HL-60 (cell line): ENCODE data around the gene BACE1-AS.

Experiments
- DNase-seq, 2 experiments: peaks; one replicate each; pipeline ENCODE4 v3.0.0-alpha.2; 2010 to 2020; ENCODE audit warnings: low read depth in 1 of 2, low spot score in 1 of 2
- H3K27ac ChIP-seq: fragments of 250-450 bp; sonication (Bioruptor Pico); replicated peaks from 2 replicates; pipeline ENCODE4 v1.5.1; 2020; ENCODE audit warnings: mild to moderate bottlenecking, moderate library complexity
- H3K27me3 ChIP-seq: fragments of 250-450 bp; sonication (Bioruptor Pico); 2 replicates; pipeline ENCODE4 v1.5.1; 2021; ENCODE audit warnings: mild to moderate bottlenecking, moderate library complexity; ENCODE audit not compliant: insufficient read depth, poor library complexity, severe bottlenecking
- H3K4me3 ChIP-seq: replicated peaks from 2 replicates; pipeline ENCODE4 v1.5.1; 2011; ENCODE audit warnings: mild to moderate bottlenecking, control low read depth, low read length; ENCODE audit not compliant: insufficient read depth
- GABPA ChIP-seq: IDR thresholded peaks from 2 replicates; pipeline ENCODE4 v1.6.1; 2012; ENCODE audit warnings: low read depth
- POLR2AphosphoS5 ChIP-seq: IDR thresholded peaks from 2 replicates; pipeline ENCODE4 v1.6.1; 2012; ENCODE audit warnings: low read depth
- SPI1 ChIP-seq: IDR thresholded peaks from 2 replicates; pipeline ENCODE4 v1.6.1; 2012; ENCODE audit warnings: low read depth, mild to moderate bottlenecking, borderline replicate concordance
- TF ChIP-seq, protein P1 (sequence below): IDR thresholded peaks from 2 replicates; pipeline ENCODE4 v1.6.1; 2012; ENCODE audit warnings: low read depth; ENCODE audit not compliant: insufficient replicate concordance
- TF ChIP-seq, protein P2 (sequence below): IDR thresholded peaks from one replicate; pipeline ENCODE4 v1.5.1; 2011; ENCODE audit warnings: low read length, control low read depth, inconsistent platforms; ENCODE audit not compliant: insufficient read depth

BACE1-AS gene

DNA sequence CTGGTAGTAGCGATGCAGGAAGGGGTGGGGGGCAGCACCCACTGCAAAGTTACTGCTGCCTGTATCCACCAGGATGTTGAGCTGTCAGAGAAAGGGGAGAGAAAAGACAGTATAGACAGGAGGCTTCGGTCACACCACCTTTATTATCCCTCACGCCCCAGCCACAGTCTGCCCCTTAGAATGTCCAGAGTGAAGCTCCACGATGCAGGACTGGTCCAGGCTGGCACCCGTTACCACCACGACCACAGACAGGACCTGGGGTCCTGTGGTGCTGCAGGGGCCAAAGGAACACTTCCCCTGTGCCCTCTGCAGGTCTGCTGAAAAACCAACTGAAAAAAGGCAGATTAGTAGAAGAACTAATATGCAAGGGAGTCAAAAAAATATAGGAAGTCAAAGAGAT lies 5.7 kb downstream of the BACE1-AS start:
- Histone ChIP-seq H3K4me3 (no peak overlapping the region), H3K27me3 (no peaks in the 10 kb centered on the region), H3K27ac (no peak overlapping the region)
- no peak for TF ChIP-seq POLR2AphosphoS5
- TF ChIP-seq, protein P1, sequence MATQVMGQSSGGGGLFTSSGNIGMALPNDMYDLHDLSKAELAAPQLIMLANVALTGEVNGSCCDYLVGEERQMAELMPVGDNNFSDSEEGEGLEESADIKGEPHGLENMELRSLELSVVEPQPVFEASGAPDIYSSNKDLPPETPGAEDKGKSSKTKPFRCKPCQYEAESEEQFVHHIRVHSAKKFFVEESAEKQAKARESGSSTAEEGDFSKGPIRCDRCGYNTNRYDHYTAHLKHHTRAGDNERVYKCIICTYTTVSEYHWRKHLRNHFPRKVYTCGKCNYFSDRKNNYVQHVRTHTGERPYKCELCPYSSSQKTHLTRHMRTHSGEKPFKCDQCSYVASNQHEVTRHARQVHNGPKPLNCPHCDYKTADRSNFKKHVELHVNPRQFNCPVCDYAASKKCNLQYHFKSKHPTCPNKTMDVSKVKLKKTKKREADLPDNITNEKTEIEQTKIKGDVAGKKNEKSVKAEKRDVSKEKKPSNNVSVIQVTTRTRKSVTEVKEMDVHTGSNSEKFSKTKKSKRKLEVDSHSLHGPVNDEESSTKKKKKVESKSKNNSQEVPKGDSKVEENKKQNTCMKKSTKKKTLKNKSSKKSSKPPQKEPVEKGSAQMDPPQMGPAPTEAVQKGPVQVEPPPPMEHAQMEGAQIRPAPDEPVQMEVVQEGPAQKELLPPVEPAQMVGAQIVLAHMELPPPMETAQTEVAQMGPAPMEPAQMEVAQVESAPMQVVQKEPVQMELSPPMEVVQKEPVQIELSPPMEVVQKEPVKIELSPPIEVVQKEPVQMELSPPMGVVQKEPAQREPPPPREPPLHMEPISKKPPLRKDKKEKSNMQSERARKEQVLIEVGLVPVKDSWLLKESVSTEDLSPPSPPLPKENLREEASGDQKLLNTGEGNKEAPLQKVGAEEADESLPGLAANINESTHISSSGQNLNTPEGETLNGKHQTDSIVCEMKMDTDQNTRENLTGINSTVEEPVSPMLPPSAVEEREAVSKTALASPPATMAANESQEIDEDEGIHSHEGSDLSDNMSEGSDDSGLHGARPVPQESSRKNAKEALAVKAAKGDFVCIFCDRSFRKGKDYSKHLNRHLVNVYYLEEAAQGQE = no peak
- TF ChIP-seq GABPA = no peak
- TF ChIP-seq, protein P2, sequence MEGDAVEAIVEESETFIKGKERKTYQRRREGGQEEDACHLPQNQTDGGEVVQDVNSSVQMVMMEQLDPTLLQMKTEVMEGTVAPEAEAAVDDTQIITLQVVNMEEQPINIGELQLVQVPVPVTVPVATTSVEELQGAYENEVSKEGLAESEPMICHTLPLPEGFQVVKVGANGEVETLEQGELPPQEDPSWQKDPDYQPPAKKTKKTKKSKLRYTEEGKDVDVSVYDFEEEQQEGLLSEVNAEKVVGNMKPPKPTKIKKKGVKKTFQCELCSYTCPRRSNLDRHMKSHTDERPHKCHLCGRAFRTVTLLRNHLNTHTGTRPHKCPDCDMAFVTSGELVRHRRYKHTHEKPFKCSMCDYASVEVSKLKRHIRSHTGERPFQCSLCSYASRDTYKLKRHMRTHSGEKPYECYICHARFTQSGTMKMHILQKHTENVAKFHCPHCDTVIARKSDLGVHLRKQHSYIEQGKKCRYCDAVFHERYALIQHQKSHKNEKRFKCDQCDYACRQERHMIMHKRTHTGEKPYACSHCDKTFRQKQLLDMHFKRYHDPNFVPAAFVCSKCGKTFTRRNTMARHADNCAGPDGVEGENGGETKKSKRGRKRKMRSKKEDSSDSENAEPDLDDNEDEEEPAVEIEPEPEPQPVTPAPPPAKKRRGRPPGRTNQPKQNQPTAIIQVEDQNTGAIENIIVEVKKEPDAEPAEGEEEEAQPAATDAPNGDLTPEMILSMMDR = no peak
- no peak for TF ChIP-seq SPI1
- no peak for DNase-seq

DNA sequence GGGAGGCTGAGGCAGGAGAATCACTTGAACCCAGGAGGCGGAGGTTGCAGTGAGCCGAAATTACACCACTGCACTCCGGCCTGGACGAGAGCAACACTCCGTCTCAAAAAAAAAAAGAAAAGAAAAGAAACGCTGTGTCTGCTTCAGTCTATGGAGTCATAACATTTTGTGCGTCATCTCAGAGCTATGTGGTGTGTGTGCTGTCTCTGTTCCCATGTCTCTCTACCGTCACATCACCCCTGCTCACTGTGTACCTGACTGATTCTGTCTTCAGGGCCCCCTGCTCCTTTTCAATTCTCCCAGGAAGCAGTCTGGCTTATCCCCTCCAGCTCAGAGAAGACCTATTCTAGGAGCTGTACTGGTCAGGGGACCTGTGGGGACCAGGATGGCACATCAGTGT lies 7.0 kb downstream of the BACE1-AS start:
- TF ChIP-seq POLR2AphosphoS5 (no peak), SPI1 (no peak), GABPA (no peak)
- TF ChIP-seq, protein P1 = no peak
- TF ChIP-seq, protein P2 = no peak
- DNase-seq = no peak
- Histone ChIP-seq H3K4me3 (no peak overlapping the region), H3K27me3 (no peaks in the 10 kb centered on the region), H3K27ac (no peak overlapping the region)

DNA sequence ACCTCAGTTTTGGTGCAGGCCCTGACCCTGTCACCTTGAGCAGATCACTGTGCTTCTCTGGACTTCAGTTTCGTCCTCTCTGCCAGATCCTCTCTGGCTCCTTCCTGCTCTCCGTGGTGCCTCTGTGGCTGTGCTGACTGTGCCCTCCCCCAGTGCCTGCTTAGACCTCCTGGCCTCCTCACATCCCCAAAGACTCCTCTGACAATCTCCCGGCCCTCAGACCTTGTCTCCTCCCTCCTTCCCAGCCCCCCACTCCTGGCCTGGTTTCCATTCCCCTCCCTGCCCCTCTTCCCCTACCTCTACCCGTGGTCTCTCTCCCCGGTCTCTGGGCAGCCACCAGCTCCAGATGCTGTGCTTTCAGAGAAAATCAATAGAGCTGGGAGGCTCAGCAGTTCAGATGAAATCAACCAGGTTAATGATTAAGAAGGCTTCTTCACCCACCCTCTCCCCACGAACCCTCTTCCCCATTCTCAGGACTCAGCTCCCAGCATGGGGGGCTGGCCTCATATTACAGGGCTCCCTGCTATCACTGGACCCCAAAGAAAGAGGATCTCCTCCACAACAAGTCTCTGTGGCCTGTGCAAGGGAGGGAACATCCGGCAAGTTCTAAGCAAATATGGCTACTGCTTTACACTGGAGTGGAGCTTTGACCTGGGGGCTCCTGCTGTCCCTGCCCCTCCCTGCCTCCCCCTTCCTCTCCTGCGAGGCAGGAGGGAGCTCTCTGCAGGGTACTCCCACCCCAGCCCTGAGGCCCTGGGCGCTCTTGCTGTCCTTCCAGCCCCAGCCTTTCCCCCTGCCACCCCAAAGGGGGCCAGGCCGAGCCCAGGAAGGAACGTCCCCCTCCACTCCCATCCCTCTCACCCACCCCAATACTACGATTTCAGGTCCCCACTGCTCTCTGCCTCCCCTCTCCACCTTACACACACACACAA lies 8.5 kb downstream of the BACE1-AS start:
- TF ChIP-seq GABPA (no peak), SPI1 (no peak), POLR2AphosphoS5 (no peak)
- TF ChIP-seq, protein P1 = no peak
- TF ChIP-seq, protein P2 = no peak
- Histone ChIP-seq H3K27ac (no peak overlapping the region), H3K27me3 (no peaks in the 10 kb centered on the region), H3K4me3 (no peak overlapping the region)
- DNase-seq = no peak
